Activated naive CD4-positive, alpha-beta T cell (primary cell): ENCODE data around the gene TNFSF4.
"Not testable (repeated sequence)": the region's sequence is repeated elsewhere in the genome, so short reads cannot be mapped to it uniquely, and the experiment has no call there.

Experiments used
- DNase-seq, 4 experiments: peaks; one replicate each; lab custom pipeline; 2025; lab: John Stamatoyannopoulos, UW

The TNFSF4 gene

GRCh38 chr1:173163222-173163621, 43.9 kb downstream of the TNFSF4 start:
- DNase-seq: no peak

DNA sequence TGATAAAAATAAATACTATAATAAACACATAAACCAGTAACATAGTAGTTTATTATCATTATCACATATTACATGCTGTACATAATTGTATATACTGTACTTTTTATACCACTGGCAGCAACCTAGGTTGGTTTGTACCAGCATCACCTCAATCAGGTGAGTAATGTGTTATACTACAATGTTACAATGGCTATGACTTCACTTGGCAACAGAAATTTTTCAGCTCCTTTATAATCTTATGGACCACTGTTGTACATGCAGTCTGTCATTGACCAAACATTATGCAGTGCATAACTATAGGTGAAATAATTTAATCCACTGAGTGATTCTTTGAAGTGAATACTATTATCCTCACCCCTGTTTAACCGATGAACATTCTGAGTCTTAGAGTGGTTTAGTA, 44.5 kb downstream of the TNFSF4 start:
- no peak for DNase-seq

- no peak for DNase-seq
These were observed 45.5 kb downstream of the TNFSF4 start for GRCh38 chr1:173161510-173162221.

GRCh38 chr1:173153964-173154363, 53.2 kb downstream of the TNFSF4 start:
- not testable (repeated sequence) for DNase-seq

DNA sequence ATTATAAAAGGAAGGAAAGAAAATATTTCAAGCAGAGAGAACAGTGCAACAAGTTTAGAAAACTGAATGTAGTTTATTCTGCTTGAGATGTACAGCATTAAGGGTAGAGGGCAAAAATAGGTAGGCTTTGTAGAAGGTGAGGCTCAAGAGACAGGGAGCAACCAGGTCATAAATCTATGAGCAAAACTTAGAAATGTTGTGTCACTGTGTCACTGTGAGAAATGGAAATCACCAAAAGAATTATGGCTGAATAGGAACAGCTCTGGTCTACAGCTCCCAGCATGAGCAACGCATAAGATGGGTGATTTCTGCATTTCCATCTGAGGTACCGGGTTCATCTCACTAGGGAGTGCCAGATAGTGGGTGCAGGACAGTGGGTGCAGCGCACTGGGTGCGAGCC, 53.6 kb downstream of the TNFSF4 start:
- no peak for DNase-seq

- no peak for DNase-seq
These were observed 54.5 kb downstream of the TNFSF4 start for GRCh38 chr1:173152598-173152997.

DNA sequence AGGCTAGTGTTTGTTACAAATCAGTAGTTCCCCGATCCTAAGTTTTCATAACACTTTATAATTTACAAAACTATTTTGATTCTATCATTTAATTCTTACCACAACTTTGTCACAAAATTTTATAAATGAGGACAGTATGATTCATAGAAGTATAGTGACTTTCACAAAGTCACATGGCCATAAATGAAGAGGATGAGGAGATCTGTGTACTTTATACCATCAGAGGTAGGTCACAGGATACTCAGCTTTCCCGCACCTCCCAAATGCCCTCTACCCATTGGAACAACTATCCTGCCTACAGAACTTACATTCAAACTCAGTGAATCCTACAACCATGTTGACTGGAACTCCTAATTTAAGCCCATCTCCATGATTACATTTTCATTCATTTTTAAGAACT, 56.3 kb downstream of the TNFSF4 start:
- DNase-seq: no peak

DNA sequence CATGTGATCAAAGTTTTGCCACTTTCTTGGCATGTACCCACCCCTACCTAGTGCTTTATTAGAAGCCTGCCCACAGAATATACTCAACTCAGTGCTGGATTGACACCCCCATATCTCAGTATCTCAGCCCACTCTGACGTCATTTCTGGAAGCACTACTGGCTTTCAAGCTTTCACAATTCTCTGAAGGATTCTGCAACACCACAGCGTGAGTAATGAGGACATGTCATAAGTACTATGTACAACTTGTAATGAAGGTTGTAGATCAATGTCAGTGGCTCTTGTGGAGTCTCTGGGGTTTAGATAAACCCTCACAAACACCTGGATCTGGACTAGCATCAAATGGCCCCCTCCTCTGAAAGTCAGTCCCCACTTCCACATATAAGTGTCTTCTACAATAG, 57.2 kb downstream of the TNFSF4 start:
- DNase-seq: no peak

DNA sequence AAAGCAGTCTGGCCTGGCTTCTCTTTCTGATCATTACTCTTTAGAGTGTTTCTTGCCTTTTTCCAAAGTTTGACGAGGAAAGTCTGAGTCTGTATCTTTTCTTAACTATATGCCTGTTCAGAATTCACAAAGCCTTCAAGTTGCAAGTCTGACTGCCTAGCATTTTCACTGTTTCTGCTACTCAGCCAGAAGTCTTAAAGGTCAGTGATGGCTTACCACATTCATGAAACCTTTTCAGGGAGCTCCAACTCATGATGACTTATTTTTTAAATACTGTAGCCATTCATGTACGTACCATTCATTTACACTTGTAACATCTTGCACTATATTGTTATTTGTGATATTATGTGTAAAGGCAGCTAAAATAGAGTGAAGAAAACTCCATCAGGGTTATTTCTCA, 58.2 kb downstream of the TNFSF4 start:
- DNase-seq: no peak

DNA sequence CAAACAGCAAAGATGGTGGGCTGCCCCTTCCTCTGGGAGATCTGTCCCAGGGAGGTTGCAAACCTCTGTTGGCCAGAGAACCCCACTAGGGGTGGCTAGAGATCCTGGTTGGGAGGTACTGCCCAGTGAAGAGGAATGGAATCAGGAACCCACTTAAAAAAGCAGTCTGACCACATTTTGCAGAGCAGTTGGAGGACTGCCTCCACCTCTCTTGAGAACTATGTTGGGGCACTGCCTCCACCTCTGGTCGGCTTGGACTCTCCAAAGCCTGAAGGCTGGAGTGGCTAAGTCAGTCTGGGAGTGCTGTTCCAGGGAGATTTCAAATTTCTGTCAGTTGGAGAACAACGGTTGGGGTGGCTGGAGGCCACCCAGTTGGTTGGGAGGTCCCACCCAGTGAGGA, 58.6 kb downstream of the TNFSF4 start:
- no peak for DNase-seq

DNA sequence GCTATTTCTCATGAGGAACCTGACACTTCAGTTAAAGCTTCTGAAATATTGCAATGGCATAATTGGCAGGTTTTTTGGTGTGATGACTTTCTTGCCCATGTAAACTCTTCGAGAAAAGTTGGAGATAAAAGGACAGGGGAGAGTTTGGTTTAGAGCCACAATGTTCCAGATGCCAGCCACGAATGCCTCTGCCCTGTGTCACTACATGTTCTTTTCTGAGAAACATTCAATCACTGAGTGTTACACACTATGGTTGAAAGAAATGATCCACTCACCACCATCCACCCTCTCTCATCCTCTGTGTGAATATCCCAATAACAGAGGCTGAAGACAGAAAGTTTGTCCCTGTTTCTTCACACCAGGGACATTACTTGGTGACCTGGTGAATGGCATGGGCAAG, 66.4 kb downstream of the TNFSF4 start:
- no peak for DNase-seq

DNA sequence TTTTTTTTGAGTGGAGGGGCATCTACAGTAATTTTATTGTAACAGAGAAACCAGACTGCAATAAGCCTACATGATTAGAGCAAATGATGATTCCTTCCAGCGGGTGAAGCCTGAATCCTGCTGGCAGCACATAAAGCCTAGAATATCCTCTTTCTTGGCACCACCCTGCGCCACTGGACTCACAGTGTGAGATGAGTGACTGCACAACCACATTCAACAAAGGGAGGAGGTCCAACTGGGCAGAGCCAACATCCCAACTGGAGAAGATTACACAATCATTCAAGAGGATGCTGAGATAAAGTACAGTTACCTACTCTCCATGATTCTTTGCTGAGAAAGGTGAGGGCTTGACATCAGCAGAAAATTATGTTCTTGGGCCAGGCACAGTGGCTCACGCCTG, 67.4 kb downstream of the TNFSF4 start:
- no peak for DNase-seq

- DNase-seq: no peak
These were observed 69.9 kb downstream of the TNFSF4 start for GRCh38 chr1:173137107-173137706.

DNA sequence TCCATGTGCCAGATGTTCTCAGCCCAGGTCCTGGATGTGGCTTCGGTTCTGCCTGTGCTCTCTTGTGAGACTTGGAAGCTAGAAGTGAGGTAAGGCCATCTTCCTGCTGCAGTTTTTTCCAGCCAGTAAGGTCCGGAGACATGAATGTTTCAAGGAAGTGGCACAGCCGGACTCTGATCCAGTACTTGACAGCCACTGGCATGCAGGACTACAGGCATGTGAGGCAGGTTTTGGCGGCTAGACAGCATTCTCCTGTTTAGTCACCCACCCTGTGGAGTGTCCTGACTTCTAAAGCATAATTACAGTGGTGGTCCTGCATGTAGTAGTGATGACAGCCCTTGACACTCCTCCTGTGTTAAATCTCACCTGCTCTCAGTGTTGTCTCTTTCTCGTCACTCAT, 72.3 kb downstream of the TNFSF4 start:
- DNase-seq: no peak

DNA sequence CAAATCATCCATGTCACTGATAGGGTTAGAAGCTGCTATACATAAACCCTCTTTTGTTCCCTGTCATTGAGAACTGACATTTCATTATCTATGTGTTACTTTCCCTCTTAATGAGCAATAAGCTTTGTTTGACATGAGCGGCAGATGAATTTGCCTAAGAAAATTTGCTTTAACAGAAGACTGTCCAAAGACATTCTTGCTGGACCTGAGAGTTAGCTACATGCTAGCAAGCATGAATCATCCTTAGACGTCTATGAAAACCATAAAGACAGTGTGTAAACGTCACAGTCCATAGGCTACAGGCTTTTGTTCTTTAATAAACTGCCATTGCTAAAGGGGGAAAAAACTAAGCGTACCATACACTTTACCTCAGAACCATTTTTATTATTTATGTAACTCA, 73.1 kb downstream of the TNFSF4 start:
- no peak for DNase-seq
